Left kidney (tissue), 2 donors: ENCODE results near the gene REPS2. TPM values are rescaled to one million over a fixed set of nuclear protein-coding genes. Genes with fewer than 3 reads are reported as not detected.
A peak's percentile ranks its signal among the peaks of the same experiment; 100 is the strongest.

Experiments used
- DNase-seq: peaks from one replicate; pipeline ENCODE4 v3.0.0-alpha.2; 2013
- polyA plus RNA-seq: library from polyadenylated mRNA; unstranded; fragments of 120-200 nt; gene quantifications from one replicate; pipeline ENCODE4 v1.2.1, GENCODE V29; 2013; ENCODE audit not compliant: insufficient read length

The REPS2 gene
- polyA plus RNA-seq, 1 donor: 12.1 TPM

GRCh38 chrX:17005712-17006368, 59.4 kb downstream of the REPS2 start:
- no peak for DNase-seq

GRCh38 chrX:17007134-17007768, 60.8 kb downstream of the REPS2 start:
- peak; percentile 35 for DNase-seq

GRCh38 chrX:17009856-17010625, 63.6 kb downstream of the REPS2 start:
- no peak for DNase-seq

DNA sequence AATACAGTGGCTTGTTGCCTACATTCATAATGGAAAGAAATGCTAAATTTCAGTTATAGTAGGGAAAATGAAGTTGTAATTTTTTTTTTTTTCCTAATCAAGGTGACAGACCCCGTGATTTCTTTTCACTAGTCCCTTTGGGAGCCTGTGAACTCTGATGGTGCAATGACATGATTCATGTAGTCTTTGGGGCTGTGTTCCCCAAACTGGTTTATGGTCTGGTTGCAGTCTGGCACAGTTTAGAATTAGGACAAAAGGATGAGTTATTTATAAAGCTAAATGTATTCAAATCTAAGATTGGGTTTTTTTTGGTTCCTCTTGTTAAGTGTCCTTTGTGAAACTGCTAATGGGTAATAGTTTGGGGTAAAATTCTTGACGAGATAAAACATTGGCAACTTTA, 66.0 kb downstream of the REPS2 start:
- no peak for DNase-seq

GRCh38 chrX:17014216-17014615, 67.8 kb downstream of the REPS2 start:
- DNase-seq: no peak

- no peak for DNase-seq
Observed at GRCh38 chrX:17017134-17017533, 70.7 kb downstream of the REPS2 start.

DNA sequence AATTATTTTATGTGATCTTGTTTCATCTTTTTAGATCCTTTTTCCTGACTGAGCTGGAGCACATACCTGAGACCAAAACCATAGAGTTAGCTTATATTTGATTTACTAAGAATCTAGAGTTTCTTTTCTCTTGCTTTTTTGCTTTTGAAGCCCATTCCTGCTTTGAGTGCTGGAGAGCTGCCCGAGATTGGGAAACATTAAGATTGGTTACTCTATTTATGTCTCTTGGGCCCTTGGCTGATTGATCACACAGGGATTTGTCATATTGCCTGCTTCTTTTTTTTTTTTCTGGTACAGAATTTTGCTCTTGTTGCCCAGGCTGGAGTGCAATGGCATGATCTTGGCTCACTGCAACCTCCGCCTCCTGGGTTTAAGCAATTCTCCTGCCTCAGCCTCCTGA, 73.9 kb downstream of the REPS2 start:
- DNase-seq: no peak

DNA sequence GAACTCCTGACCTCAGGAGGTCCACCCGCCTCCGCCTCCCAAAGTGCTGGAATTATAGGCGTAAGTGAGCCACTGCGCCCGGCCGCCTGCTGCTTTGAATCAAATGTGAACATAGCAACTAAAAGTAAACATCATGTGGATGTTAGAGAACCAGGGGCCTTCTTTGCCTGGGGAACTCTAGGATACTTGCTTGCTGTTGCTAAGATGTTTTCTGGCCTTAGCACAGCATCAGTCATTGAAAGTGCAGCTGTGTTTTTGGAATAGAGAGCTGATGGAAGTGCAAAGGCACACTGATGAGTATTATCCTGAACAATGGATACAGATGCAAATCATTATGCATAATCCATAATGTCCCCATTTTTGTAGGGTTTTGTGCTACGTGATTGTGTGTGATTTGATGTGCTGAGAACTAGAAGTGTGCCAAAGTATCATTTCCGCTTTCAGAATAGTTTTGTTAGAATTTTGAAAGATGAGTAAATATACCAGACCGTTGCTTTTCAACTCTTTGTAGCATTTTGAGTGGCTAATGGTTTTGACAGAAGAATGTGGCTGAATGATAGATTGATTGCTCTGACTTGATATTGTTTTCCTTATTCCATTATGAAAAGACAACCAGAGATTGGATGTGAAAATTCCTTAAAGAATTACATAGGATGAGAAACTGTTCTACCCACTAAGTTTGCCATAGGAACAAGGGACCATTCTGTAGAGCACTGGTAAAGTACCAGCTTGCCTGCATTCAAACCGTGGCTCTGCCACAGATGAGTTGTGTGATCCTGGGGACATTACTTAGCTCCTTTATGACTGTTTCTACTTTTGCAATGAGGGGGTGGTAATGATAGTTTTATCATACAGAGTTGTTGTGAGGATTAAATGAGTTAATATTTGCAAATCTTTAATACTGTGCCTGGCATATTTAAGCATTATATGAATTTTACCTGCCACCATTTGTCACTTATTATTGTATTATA, 74.7 kb downstream of the REPS2 start:
- DNase-seq: no peak

- peak; percentile 24 for DNase-seq
Observed at GRCh38 chrX:17021851-17022604, 75.6 kb downstream of the REPS2 start.

DNA sequence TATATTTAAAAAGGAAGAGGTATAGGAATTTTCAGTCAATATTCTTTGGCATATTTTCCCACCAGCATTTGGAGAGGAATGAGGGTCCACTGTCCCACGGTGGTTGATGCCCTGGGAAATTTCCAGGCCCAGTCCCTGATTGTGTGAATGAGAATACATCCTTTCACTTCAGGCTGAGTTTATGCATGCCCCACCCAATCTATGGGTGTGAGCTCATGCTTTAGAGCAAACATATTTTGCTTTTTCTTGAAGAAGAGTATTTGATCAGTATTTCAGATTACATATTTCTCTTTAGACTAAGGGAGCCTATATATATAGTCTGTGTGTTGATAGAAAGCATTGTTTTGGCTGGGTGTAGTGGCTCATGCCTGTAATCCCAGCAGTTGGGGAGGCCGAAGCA, 77.2 kb downstream of the REPS2 start:
- no peak for DNase-seq

DNA sequence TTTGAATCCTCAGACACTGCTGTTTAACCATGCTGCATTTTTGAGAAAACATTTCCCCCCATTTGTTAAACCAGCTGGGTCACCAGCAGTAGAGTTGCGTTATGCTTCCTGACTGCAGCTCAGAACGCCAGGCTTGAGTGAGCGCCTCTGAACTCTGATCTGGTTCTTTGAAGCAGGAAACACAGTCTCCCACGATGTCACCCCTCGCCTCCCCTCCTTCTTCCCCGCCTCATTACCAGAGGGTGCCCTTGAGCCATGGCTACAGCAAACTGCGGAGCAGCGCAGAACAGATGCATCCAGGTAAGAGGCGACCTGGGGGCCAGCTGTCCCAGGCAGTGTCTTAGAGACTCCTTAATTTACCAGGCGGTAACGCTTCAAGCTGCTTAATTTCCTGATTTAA, 78.4 kb downstream of the REPS2 start:
- peak; percentile 60 for DNase-seq

DNA sequence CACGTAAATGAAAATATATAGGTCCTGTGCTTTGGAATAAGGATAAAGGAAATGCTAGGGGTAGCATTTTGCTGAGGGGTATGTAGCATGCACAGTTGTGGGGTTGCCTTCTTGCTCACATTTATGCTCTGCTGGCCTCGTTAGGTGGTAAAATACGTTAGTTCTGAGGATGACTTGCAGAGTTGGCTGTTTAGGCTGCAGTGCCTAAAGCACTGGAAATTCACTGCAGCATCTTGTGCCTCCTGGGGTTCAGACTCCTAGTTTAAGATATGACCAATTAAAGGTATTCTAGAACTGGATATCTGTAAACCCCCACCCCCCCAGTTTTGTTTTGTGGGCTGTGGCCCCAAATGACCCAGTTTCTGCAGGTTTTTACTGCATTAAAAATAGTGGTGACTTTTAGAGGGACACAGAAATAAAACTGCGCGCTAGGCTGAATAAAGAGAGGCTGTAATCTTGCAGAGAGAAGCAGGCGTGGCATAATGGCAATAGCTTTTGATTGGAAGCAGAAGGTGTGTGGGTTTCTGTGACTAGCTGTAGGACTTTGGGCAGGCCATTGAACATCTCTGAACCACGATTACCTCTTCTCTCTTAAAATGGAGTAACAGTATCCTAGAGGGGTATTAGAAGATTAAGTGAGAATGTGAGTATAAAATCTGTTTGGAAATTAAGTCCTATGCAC, 79.3 kb downstream of the REPS2 start:
- no peak for DNase-seq

DNA sequence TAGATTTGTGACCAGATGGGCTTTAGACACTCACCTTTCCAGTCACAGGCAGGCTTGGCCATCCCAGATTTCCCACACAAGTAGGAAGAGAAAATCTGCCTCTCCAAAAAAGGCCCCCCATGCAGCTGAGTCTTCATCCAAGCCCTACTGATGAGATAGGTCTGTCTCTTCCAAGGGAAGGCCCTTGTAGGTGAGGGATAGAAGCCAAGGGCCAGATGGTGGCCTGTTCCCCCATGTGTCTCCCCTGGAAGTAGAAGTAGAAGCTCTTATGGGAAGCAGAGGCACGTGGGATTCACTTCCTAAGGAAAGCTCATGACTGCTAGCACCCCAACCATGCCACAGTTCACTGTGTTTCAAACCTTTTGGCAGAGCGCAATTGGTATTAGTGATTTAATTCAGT, 81.5 kb downstream of the REPS2 start:
- DNase-seq: no peak

DNA sequence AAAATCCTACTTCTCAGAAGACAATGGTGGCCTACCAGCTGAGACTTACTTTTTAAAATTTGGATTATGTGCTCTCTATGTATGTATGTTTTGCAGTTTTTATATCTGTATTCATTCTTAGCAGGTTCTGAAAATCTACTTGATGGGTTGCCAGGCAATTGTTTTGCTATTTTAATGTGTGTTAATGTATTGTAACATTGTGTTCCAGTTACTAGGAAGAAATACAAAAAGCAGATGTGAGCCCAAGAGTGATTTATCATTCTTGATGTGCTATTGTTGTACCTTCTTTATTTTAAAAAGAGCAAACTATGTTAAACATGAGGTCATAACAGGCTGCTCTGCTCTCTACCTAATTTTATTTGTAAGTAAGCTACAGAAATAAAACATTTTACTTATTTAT, 81.9 kb downstream of the REPS2 start:
- DNase-seq: no peak

DNA sequence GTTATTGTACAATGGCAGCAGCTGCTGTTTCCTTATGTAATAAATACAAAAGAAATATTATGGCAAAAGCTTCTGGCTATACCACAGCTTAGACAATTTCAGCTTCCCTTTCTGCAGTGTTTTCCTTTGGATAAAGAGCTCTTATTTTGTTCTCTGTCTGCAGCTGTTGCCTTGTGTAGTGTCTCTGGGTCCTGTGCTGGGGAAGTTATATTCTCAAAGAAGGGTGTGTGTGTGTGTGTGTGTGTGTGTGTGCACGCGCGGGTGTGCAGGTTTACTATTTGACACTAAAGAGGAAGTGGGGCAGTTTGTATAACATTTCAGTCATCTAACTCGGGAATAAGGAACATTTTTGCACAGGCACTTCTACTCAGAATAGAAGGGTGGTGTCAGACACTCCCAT, 83.6 kb downstream of the REPS2 start:
- DNase-seq: no peak

GRCh38 chrX:17030580-17031270, 84.3 kb downstream of the REPS2 start:
- DNase-seq: no peak

DNA sequence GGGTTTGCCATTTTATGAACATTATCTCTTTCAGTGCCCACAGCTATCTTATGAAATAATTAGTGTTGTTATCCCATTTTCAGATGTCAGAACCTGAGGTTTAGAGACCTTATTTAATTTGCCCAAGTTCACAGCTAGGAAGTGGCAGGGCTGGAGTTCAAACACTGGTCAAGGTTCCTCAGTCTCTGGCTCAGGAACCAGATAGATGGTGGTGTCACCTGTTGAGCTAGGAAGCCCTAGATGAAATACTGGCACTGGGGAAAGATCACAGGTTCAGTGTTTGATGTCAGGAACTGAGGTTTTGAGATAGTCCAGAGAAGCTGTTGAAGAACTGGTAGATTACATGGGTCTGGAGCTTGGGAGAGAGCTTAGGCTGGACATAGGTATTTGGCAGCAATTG, 85.4 kb downstream of the REPS2 start:
- DNase-seq: no peak

- no peak for DNase-seq
Observed at GRCh38 chrX:17032351-17032750, 85.9 kb downstream of the REPS2 start.

DNA sequence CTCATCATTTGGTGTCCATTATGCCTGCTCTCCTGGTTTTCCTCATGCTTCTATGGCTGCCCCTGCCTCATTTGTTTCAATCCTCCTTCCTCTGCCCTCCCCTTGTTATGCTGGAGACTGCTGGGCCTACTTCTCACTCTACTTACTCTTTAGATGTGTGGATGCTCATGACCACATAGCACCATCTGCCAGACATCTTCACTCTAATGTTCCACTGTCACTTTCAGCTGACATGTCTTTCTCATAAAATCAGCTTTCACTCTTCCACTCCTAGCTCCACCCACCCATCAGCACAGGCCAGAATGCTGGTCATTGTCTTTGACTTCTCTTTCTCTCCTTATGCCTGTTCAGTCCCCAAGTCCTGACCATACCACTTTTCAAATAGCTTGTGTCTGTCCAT, 86.8 kb downstream of the REPS2 start:
- no peak for DNase-seq

DNA sequence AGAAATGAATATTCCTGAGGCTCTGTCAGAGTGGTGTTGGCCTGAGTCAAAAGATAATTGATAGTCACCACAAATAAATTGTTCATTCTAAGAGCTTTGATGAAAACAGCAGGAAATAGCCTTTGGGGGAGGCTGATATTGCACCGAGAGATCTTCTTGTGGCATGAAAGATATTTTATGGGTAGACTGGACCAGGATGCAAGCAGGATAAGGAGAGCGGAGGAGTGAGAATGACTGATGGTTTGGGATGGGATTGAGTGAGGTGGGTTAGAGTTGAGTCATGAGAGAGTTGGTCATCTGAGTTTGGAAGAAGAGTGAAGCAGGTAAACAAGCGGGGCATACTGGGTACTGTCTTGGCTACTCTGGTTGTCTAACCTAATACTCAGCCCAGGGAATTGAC, 88.7 kb downstream of the REPS2 start:
- DNase-seq: no peak
